Transverse colon (tissue), 4 donors: ENCODE measurements around the gene LACRT.

Experiments used
- POLR2A ChIP-seq: fragments of 450-650 bp; IDR thresholded peaks from one replicate; pipeline ENCODE4 v1.6.1; 2016; ENCODE audit warnings: antibody characterized with exemption, mild to moderate bottlenecking, moderate library complexity
- POLR2AphosphoS5 ChIP-seq, 3 donors: sonication (generic); formaldehyde crosslinking; IDR thresholded peaks; one replicate each; pipeline ENCODE4 v1.6.1; 2016; ENCODE audit warnings: antibody characterized with exemption in 3 of 3
- TF ChIP-seq, protein P1 (sequence below), 5 experiments: fragments of 200-600 bp in 3 of 5; fragments of 450-650 bp in 2 of 5; sonication (generic) in 3 of 5; IDR thresholded peaks; 1 replicate in 2 of 5; 2 replicates in 3 of 5; pipeline ENCODE4 v1.5.1; 2016 to 2017; ENCODE audit warnings: antibody characterized with exemption in 5 of 5, inconsistent platforms in 3 of 5, mild to moderate bottlenecking in 2 of 5, moderate library complexity in 1 of 5

DNA sequence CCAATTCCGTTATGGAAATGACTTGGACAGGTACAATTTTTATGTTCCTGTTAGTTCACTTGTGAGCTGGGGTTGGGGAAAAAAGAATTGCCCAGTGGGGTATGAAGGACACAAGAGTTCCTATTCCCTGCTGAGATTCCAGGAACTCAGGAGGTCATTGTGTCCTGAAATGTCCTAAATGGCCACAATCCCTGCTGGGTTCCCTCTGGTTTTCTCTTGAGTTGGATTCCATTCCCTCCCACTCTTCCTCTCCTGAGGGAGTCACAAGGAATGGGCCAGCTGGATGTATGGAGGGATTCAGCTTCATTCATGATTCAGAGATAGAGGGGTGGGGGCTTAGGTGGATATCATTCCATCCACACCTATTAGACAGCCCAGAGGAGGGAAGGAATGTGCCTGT, 48.0 kb upstream of the LACRT start:
- TF ChIP-seq POLR2A: no peak
- TF ChIP-seq, protein P1, sequence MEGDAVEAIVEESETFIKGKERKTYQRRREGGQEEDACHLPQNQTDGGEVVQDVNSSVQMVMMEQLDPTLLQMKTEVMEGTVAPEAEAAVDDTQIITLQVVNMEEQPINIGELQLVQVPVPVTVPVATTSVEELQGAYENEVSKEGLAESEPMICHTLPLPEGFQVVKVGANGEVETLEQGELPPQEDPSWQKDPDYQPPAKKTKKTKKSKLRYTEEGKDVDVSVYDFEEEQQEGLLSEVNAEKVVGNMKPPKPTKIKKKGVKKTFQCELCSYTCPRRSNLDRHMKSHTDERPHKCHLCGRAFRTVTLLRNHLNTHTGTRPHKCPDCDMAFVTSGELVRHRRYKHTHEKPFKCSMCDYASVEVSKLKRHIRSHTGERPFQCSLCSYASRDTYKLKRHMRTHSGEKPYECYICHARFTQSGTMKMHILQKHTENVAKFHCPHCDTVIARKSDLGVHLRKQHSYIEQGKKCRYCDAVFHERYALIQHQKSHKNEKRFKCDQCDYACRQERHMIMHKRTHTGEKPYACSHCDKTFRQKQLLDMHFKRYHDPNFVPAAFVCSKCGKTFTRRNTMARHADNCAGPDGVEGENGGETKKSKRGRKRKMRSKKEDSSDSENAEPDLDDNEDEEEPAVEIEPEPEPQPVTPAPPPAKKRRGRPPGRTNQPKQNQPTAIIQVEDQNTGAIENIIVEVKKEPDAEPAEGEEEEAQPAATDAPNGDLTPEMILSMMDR (IDR thresholded peaks at IDR 0.05): no peak
- no peak for TF ChIP-seq POLR2AphosphoS5 (IDR thresholded peaks at IDR 0.05)
